Measurements from ENCODE around the gene COL25A1.
"Not testable (repeated sequence)": the region's sequence is repeated elsewhere in the genome, so short reads cannot be mapped to it uniquely, and the experiment has no call there.

COL25A1 gene

DNA sequence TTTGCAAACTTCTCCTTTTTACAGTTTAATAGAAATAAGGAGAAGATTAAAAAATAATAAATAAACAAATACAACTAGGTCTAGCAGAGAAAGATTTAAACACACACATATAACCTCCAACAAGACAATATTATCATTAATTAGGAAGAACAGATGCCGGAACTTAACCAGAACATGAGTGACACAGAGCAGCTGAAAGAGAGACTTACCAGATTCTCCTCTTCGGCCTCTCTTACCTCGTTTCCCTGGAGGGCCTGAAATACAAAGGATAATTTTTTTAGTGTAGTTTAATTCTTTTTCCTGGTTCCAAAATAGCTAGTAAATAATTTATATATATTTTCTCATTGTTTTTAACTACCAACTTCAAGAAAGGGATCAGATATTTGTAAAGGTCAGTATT lies 252.5 kb downstream of the COL25A1 start:
- no peak for DNase-seq (ENCODE audit: low read depth)

DNA sequence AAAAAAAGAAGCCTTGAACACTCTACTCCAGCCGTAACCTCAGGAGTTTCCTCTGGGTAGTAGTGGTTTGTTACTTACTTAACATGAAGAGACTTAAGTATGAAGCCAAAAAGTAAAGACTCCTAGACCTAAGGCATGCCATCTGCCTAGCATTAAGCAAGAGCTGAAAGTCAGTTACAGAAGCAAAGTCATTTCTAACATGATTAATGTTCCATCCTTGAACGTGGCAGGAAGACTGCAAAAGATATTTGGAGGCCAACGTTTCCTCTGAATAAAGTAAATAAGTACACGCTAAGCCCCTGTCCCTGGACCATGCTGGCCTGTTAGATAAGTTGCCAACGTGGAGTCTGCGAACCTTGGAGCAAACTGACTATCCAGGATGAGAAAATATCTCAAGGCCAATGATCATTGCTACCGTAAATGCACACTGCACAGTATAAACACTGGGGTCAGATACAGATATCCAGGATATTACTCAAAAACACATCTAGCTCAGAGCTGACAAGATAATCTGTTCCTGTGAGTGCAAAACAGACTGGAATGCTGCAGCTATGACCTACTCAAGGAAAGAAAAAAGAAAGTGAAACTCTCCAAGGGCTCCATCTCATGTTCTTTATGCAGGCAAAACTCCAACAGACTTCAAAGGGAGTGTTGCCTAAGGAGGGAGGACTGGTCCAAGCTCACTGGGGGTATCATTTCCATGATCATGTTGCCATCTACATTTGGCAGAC lies 255.8 kb downstream of the COL25A1 start:
- peak; percentile 99 for DNase-seq (ENCODE audit: low read depth)

DNA sequence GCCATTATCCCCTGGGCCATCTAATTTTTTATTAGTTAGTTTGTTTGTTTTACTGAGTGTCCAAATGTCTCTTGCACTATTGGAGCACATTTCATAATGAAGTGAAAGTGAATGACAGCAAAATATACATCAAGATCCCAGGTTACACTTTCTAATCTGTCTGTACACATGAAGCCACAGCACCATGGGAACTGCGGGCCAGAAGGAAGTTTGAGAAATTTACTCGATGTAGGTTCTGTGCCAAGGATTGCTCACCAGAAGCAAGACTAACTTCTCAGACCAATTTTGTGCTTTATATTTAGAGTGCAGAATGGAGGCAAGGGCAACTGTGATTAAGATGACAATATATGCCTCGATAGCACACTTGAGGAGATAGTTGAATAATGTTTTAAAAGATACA lies 258.0 kb downstream of the COL25A1 start:
- no peak for DNase-seq (ENCODE audit: low read depth)

DNA sequence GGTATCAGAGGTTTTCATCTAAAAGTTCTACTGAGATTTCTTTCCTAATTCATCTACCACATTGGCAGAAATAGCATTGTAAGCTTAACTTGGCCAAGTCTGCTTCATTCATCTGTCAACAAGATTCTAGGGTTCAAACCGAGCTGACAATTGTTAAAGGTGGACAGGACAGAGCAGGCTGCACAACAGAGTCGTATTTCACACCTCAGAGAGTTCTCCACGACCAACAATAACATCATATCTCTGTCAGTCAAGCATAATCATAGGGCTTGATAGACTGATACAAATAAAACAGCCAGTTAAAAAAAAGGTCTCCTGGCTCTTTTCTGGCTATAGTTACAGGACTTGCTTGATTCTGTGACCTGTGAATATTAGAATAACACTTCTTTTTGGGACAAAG lies 259.2 kb downstream of the COL25A1 start:
- no peak for DNase-seq (ENCODE audit: low read depth)

DNA sequence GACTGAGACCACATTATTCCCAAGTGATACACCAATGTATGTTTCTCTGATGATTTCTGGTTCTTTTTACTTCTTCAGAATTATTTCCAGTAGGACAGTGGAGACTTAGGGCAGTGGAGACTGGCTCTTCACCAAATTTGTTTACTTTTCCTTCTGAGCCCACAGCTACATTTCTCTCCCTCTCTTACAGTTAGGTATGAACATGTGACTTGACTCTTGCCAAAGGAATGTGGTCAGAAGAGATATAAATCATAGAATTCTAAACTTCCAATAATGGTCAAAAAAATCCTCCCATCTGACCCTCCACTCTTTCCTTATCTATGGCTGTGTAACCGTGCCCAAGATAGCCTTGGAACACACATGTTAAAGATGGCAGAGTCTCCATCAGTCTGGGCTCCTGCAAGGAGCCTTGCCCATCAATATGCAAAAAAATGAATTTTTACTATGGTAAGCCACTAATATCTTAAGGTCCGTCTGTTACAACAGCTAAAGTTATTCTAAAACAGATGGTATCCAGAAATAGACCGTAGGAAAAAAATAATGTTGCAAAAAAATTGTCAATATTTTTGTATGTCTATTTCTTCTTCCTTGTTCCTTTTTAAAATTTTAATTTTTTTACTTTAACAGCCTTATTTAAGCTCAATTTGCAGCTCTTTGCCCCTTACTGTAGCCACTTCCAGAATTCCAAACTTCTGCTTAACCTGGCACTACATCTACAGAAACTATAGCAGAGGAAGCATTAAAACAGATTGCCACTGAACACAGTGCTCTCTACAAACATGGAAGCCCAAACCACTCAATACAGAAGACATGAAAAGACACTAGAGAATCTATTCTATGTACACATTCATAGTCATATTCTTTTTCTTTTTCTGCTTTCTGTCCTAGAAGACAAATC lies 260.7 kb downstream of the COL25A1 start:
- peak; percentile 78 for DNase-seq (ENCODE audit: low read depth)

DNA sequence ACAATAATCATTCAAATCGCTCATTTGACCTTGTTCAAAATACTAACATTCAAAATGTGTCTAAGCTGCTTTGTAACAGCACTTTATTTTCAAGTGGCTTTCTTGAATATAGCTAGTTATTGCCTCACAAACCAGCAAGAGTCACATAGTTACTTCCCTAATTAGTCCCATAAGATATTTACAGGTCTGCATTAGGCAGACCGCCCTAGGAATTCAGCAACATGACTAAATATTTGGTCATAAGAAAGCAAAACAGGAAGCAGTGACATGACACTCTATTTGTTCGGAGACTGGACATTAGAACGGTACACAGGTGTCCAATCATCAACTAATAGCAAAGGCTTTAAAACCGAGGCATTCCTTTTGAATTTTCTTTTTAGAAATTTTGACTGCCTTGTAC lies 262.0 kb downstream of the COL25A1 start:
- DNase-seq (ENCODE audit: low read depth): no peak

DNA sequence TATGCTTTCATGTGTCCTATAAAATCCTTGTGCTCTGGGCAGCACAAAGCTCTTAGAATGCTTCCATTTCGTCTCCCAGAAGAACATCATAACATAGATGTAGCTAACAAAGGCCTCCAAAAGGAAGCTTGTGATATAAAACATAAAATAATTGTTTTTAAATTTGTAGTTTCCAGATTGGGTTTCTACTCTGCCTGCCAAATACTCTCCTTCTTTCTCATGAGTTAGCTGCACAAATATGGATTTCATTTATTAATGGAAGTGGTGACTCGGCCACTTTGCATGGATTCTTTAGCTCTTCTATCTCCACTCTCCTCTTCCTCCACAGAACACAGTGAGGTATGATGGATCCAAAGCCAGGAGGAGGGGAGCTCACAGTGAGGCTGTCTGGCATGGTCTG lies 265.4 kb downstream of the COL25A1 start:
- DNase-seq (ENCODE audit: low read depth): no peak

DNA sequence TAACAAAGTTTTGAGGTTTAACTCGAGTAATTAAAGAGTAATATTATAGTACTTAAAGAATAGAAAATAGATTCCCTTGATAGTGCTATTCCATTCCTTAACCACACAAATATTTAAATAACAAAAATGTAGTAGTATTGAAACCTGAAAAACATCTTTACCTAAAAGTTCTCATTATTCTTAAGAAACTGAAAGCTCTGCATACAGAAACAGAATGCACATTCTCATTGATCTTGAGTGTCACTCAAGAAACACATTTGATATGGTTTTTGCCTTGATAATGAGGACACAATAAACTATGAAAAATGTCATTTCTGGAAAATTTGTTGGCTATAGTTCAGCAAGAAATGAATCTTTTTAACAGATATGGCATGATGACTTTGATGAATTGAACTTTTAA lies 268.5 kb downstream of the COL25A1 start:
- DNase-seq (ENCODE audit: low read depth): no peak

DNA sequence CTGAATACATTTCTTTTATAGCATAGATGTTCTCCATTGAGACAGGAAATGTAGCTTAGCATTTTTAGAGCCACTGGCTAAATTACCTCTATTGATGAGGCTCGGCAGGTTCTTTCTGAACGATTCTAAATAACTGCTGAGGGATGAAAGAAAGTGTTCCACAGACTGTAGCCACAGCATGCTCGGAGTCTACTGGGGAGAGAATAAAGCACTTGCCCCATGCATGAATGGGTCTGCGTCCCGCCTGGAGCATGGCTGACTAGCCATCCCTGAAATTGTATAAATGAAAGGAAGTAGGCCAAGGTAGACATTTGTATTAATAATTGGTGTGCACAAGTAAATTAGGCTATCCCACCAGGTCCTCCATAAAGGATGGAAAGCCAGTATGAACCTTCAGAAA lies 269.8 kb downstream of the COL25A1 start:
- DNase-seq (ENCODE audit: low read depth): no peak

DNA sequence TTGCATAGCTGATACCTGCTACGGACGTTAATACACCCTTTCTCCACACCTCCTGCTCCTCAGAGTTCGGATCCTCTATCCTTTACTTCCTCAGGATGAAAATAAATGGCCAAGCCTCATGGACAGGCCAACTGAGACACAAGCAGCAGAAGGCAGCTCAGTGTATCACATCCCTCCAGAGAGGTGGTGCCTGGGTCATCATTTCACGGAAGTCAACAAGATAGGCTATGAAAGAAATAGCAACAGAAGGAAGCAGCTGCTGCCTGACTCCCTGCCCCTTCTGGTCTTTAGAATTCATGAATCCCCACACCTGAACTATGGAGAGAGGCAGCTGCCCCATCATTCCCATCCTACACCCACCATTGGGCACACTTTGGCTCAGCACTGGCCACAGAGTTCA lies 272.5 kb downstream of the COL25A1 start:
- no peak for DNase-seq (ENCODE audit: low read depth)

DNA sequence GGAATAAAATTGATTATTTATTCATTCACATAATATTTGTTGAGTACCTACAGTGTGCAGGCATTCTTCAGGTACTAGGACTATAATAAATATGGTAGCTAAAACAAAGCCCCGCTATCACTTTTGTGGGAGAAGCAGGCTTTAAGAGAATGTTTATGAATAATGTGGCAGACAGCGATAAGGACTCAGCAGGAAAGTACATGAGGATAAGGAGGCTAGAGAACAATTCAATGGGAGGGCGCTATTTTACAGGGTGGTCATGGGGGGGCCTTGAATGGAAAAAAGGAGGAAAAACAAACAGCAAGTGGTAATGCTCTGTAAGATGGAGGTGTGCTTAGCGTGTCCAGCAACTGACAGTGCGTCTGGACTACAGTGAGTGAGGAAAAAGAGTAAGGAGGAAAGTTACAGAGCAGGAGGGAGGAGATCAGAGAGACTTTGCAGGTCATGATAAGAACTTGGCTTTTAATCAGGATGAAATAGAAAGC lies 275.4 kb downstream of the COL25A1 start:
- DNase-seq (ENCODE audit: low read depth): peak; percentile 72

DNA sequence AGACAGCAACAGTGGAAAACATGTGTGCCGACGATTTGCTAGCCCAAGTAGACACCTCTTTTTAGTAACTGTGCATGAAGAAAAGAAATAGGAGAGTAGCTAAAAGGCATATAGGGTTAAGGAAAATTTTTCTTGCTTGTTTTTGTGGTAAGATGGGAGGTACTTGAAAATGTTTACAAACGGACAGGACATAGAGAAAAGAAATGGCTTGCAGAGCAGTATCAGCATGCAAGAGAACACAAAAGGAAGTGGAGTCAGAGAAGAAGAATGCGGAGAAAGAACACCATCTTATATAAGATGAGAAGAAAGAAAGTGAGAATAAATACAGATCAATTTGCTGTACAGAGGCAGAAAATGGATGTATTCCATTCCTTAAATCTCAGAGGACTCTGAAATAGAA lies 275.9 kb downstream of the COL25A1 start:
- DNase-seq (ENCODE audit: low read depth): peak; percentile 79

DNA sequence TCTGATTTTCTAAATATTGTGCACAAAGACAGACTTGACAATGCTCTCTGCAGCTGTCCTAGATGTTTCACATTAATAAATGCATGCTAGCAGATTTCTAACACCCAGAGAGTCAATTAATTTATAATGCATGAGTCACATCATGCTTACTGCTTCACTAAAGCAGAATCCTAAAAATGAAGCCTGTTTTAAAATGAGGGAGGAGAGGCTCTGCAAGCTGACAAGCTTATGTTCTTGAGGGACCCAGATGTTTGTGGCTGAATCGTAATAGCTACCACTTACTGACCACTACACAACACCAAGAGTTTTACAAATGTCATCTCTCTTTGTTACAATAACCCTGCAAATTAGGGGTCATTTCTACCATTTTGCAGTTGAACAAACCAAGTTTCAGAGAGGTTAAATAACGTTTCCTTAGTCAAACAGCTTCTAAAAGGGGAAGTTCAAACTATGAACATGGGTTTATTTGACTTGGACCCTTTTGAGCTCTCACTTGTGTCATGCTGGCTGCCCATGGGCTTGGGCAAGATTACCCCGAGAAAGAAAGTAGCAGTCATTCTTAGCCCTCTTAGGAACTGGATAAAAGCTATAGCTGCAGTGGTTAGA lies 276.9 kb downstream of the COL25A1 start:
- DNase-seq (ENCODE audit: low read depth): no peak

DNA sequence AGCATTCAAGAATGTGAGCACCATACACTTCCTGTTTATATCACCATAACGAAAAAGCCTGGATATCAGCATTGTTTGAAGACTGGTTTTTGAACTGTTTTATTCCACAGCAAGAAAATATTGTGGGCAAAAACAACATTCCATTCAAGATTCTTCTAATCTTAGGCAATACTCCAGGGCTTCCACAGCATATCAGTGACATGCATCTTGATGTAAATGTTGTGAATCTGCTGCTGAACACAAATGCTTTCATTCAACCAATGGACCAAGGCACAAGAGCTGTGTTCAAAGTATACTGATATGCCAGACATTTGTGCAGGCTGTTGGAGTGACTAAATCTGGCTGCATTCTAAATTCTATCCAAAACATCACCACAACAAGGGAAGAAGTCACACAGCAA lies 279.5 kb downstream of the COL25A1 start:
- DNase-seq (ENCODE audit: low read depth): peak; percentile 70

DNA sequence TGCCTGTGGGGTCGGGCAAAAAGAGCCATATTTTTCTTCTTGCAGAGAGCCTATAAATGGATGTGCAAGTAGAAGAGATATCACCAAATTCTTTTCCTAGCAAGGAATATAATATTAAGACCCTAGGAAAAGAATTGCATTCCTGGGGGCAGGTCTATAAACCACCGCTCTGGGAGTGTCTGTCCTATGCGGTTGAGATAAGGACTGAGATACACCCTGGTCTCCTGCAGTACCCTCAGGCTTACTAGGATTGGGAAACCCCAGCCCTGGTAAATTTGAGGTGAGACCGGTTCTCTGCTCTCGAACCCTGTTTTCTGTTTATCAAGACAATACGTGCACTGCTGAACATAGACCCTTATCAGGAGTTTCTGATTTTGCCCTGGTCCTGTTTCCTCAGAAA lies 280.8 kb downstream of the COL25A1 start:
- DNase-seq (ENCODE audit: low read depth): not testable (repeated sequence)

DNA sequence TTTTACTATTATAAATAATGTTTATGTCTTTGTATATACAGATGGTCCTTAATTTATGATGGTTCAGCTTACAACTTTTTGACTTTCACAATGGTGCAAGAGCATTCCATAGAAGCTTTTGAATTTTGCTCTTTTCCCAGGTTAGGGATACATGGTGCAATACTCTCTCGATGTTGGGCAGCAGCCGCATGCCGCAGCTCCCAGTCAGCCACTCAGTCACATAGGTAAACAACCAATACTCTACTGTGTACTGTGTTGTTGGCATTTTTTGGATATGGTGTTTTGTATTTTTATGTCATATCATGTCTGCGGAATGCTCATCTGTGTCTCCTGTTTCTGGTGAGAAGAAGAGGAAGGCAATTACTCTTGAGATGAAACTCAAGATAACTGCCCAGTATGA lies 281.6 kb downstream of the COL25A1 start:
- DNase-seq (ENCODE audit: low read depth): no peak

DNA sequence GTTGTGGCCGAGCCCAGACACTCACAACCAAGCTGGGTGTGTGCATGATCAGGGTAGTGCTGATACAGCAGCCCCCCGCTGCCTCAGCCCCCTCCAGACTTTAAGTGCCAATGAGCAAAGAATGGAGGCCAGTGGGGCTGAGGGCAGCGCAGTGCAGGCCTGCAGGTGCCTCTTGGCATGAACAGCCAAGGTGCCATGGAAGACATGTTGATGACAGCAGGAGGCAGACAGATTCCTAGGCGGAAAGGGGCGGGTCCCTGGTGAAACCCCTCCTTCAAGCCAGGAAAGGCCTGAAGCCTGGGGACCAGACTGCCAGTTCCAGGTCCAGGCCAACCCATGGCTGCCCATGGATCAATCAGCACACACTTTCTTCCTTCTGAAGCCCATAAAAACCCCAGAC lies 286.3 kb downstream of the COL25A1 start:
- DNase-seq (ENCODE audit: low read depth): no peak

DNA sequence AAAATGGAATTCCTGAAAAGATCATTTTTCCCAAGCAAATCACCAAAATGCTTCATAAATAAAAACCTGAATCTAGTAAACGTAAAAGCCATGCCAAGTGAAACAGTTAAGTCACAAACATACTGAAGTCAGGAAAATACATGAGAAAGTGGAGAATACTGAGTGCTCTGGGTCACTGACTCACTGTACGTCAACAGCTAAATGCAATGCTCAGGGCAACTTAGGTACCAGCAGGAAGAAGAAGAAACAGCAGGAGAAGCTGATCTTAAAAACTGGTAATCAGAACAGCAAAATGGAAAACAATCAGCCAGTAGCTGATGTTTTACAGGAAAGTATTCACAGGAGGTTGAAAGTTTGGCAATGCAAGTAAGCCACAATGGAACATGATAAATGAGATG lies 287.0 kb downstream of the COL25A1 start:
- DNase-seq (ENCODE audit: low read depth): no peak

DNA sequence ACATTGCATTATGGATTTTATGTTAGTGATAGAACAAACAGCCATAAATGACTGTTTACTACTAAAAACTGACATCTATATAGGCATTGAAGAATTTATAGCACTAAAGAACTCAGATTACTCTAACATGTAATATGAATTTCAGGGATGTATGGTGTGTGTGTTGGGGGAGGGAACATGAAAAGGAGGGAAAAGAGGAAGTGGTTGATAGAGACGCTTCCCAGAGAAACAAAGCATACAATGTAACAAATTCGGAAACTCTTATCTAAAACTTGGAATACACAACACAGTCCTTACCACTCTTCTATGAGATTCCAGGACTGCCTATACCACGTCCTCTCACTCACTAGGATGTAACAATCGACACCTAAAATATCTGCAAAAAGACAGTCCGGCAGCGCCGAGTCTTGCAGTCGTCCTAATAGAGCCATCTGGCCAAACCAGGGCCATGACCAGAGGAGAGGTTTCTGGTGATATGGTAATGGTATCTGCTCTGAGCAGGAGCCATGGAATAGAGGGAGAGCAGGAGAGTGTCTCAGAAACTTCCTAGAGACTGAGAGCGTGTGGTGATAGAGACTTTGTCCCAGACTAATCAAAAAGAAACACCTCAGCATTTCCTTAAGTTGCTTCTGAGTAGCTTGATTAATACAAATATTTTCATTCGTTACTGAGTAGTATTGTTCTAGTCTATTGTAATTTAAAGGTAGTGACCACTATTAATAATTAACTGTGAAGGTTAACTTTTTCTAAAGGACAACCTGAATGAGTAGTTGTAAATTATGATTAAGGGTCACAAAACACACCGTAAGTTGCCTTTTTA lies 287.7 kb downstream of the COL25A1 start:
- no peak for DNase-seq (ENCODE audit: low read depth)

DNA sequence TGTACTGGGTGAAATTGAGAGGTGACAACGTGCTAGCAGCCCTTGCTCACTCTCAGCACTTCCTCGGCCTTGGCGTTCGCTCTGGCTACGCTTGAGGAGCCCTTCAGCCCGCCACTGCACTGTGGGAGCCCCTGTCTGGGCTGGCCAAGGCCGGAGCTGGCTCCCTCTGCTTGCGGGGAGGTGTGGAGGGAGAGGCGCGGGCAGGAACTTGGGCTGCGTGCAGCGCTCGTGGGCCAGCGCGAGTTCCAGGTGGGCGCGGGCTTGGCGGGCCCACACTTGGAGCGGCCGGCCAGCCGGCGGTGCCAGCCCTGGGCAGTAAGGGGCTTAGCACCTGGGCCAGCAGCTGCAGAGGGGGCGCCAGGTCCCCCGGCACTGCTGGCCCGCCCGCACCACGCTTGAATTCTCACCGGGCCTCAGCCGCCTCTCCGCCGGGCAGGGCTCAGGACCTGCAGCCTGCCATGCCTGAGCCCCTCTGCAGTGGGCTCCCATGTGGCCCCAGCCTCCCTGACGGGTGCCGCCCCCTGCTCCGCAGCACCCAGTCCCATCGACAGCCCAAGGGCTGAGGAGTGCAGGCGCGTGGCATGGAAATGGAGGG lies 290.1 kb downstream of the COL25A1 start:
- DNase-seq (ENCODE audit: low read depth): no peak

DNA sequence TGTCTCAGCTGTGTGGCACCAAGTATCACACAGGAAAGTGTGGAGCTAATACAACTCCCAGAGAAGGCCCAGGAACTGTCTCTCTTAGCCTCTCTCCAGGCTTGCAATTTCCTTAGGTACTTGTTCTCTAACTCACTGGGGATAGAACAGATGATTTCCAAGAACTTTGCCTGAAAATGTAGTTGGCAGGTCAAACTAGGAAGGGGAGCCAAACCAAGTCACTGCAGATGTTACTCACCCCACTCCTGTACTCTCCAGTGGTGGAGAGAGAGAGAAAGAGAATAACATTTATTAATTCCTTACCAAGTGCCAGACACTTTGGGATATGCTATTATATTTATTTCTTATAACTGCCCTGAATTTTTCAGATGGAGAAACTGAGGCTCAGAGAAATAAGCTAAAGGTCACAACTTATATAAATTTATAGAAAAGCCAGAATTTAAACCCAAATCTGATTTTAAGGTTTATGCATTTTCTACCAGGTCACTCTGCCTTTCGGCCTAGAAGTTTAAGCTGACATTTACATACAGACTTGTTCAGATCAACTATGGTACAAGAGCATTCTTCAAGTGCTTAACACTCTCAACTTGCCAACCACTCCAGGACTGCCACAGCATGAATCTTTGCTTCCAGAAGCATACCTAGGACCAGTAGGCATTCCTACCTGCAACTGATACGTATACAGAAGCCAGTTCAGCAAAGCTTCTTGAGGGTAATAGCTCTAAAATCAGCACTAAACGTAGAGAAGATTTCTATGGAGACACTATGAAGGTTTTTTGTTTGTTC lies 291.0 kb downstream of the COL25A1 start:
- DNase-seq (ENCODE audit: low read depth): no peak

All from amniotic epithelial cell (primary cell).